Measurements from ENCODE around the gene ZFYVE1. TPM values are rescaled to one million over a fixed set of nuclear protein-coding genes. Genes with fewer than 3 reads are reported as not detected.

ZFYVE1 gene
- 10.4 and 13.0 TPM in 2 replicates for total RNA-seq

GRCh38 chr14:73026845-73027542 is at the start of gene ZFYVE1:
Gene ZFYVE1, minus strand, starts transcription at chr14:73027106. Its CDS starts 2,598 bp downstream, at chr14:73024508.

GRCh38 chr14:73058224-73058921 is 31.5 kb upstream of the ZFYVE1 start, which contains the start of gene RBM25:
Gene RBM25, plus strand, starts transcription at chr14:73058534. Its CDS starts 13,108 bp downstream, at chr14:73071642.

GRCh38 chr14:72926292-72927028 is 100.4 kb downstream of the ZFYVE1 start, which contains the start of gene DCAF4:
Gene DCAF4, plus strand, starts transcription at chr14:72926464. Its CDS starts 11,515 bp downstream, at chr14:72937979.

Other genes starting within 250 kb of the ZFYVE1 start
- 6.1 and 6.2 TPM in 2 replicates for gene DPF3, start 133.0 kb downstream of the ZFYVE1 start, total RNA-seq
- 7.9 and 25.7 TPM in 2 replicates for gene DCAF4, start 100.6 kb downstream of the ZFYVE1 start, total RNA-seq
- 28.5 and 41.6 TPM in 2 replicates for gene RBM25, start 31.4 kb upstream of the ZFYVE1 start, total RNA-seq
- 61.9 and 66.0 TPM in 2 replicates for gene PSEN1, start 109.4 kb upstream of the ZFYVE1 start, total RNA-seq
- 1.3 and 6.5 TPM in 2 replicates for gene PAPLN, start 210.4 kb upstream of the ZFYVE1 start, total RNA-seq